Effector memory CD4-positive, alpha-beta T cell (primary cell): ENCODE results near the gene TARDBP.
"Not testable (repeated sequence)": the region's sequence is repeated elsewhere in the genome, so short reads cannot be mapped to it uniquely, and the experiment has no call there.

Experiments used
- DNase-seq, 3 donors: peaks; one replicate each; pipeline ENCODE4 v3.0.0-alpha.2; 2020
- H3K27ac ChIP-seq: 2 replicates; pipeline ENCODE4 v1.7.0; 2013; ENCODE audit warnings: mild to moderate bottlenecking, low read length, moderate library complexity; ENCODE audit not compliant: insufficient read depth, poor library complexity, severe bottlenecking
- H3K27me3 ChIP-seq: replicated peaks from 2 replicates; pipeline ENCODE4 v1.7.0; 2013; ENCODE audit warnings: mild to moderate bottlenecking, low read length; ENCODE audit not compliant: insufficient read depth, control insufficient read depth, poor library complexity, severe bottlenecking
- H3K36me3 ChIP-seq: 2 replicates; pipeline ENCODE4 v1.7.0; 2013; ENCODE audit warnings: mild to moderate bottlenecking, low read length, moderate library complexity; ENCODE audit not compliant: control insufficient read depth, insufficient read depth
- H3K4me1 ChIP-seq: 2 replicates; pipeline ENCODE4 v1.7.0; 2013; ENCODE audit warnings: low read length, mild to moderate bottlenecking; ENCODE audit not compliant: control insufficient read depth, insufficient read depth, poor library complexity, severe bottlenecking
- H3K4me3 ChIP-seq: 2 replicates; pipeline ENCODE4 v1.7.0; 2013; ENCODE audit warnings: low read length, low read depth, mild to moderate bottlenecking; ENCODE audit not compliant: insufficient read depth, poor library complexity, severe bottlenecking
- H3K9me3 ChIP-seq: 2 replicates; pipeline ENCODE4 v1.7.0; 2013; ENCODE audit warnings: mild to moderate bottlenecking, low read length, moderate library complexity; ENCODE audit not compliant: control insufficient read depth

Gene TARDBP

DNA sequence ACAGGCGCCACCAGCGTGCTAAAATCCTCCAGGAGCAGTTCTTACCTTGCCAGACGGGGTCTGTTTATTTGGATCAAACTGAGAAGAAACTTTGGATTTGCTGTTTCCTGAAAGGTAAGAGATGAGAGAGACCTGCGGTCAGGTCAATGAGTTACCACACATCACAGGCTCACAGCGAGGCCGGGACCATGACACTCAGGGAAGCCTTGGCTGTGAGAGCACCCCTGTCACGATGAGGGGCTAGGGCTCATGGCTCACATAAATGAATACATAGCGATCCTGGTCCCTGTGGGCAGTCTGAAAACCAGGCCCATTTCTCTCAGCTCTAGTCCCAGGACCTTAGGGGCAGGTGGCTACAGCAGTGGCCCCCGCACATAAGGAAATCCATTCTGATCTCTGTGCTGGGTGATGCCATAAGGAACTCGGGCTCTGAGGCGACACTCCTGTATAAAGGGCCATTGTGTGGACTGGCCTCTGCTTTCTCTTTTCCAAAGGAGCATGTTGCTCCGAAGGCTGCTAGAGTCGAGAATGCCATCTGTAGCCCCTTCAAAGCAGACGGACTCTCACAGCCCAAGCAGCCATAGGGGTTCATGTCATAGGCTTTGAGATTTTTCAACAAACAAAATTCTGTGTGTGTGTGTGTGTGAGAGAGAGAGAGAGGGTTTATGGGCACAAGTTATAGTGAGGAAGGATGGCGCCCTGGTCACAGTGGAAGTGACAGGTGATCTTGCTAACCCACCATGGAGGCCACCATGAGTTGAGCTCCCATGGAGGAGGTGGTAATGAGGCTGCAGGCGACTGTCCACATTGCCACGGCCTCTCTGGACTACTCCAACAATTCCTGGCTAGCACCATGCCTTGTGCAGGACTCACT lies 56.4 kb downstream of the TARDBP start:
- no peaks in the 10 kb centered on the region for H3K27me3 ChIP-seq
- peaks cover 78% of the 10 kb centered on the region for H3K36me3 ChIP-seq
- H3K27ac ChIP-seq: no peak overlapping the region
- DNase-seq: no peak
- H3K9me3 ChIP-seq: no peaks in the 10 kb centered on the region
- no peaks in the 10 kb centered on the region for H3K4me1 ChIP-seq
- no peak overlapping the region for H3K4me3 ChIP-seq

DNA sequence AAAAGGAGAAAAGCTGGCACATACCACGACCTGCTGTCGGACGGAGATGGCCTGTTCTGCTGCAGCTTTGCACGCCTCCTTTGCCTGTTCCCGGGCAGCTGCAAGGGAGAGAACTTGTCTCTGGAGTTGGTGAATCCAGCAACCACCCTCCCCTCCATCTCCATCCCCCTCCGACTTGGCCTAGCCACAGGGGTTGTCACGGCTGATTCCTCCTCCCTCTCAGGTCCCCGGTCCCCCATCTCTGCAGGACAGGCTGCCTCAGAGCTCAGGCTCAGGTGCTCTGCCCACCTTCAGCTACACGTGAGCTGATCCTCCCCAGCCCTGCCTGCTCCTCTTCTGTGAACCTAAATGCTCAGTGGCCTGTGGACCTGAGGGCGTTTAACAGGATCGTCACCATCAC lies 58.4 kb downstream of the TARDBP start:
- no peak overlapping the region for H3K27ac ChIP-seq
- DNase-seq: no peak
- no peak overlapping the region for H3K4me3 ChIP-seq
- H3K4me1 ChIP-seq: no peaks in the 10 kb centered on the region
- no peaks in the 10 kb centered on the region for H3K27me3 ChIP-seq
- H3K36me3 ChIP-seq: peaks cover 86% of the 10 kb centered on the region
- no peaks in the 10 kb centered on the region for H3K9me3 ChIP-seq

DNA sequence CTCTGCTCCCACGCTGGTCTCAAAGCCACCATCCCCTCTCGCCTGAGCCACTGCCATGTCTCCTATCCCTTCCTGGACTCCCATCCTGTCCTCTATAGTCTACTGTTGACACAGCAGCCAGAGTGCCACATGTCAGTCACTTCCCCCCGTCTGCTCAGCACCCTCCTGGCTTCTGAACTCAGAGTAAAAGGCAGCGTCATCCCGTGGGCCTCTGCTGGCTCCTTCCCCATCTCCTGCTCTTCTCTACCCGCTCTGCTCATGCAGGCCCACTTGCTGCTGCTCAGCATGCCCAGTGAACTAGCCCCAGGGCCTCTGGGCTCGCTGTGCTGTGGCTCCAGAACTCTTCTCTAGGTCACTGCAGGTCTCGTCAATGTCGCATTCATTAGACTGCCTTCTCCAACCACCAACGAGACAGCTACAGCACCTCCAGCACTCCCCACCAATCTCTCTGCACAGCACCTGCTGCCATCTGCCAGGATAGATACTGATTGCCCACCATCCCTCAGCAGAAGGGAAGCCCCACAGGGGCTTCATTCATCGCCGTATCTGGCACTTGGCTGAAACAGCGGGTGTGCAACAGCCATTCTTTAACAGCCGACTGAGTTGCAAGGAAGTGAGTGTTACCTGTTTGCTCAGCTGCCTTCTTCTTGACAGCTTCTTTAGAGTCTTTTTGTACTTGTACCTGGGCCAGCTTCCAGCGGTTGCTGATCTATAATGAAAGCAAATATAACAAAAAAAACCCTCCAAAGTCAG lies 59.2 kb downstream of the TARDBP start:
- no peak for DNase-seq
- no peaks in the 10 kb centered on the region for H3K4me1 ChIP-seq
- H3K9me3 ChIP-seq: no peaks in the 10 kb centered on the region
- H3K27me3 ChIP-seq: no peaks in the 10 kb centered on the region
- H3K27ac ChIP-seq: no peak overlapping the region
- H3K4me3 ChIP-seq: no peak overlapping the region
- H3K36me3 ChIP-seq: peaks cover 87% of the 10 kb centered on the region

DNA sequence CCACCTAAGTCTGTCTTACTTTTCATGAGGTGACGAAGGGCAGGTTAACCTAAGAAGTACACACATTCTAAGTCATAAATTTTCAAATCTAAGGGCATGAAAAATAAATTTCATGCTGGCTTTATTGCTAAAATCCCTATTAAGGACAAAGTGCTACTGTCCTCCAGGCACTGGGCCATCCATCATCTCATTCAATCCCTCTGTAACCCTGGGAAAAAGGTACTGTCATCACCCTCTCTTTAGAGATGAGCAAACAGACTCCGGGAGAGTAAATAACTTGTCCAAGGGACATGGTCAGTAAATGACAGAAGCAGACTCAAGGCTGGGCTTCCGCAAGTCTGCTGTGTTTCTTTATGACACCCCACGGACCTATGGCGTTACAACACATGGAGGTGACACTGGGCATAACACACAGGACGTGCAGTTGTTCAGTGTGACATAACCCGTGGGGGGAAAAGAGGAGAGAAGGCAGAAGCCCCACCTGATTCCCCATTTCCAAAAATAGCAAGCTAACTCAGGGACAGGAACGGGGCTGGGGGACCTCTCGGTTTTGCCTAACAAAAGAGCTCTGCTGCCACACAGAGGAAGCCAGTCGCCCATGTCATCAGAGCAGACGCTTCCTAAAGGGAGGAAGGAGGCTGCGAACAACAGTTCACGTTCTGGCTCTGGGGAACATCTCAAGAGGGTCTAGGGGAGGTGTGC lies 59.9 kb downstream of the TARDBP start:
- peaks cover 93% of the 10 kb centered on the region for H3K36me3 ChIP-seq
- H3K9me3 ChIP-seq: no peaks in the 10 kb centered on the region
- H3K27ac ChIP-seq: no peak overlapping the region
- no peak overlapping the region for H3K4me3 ChIP-seq
- no peak for DNase-seq
- no peaks in the 10 kb centered on the region for H3K4me1 ChIP-seq
- H3K27me3 ChIP-seq: no peaks in the 10 kb centered on the region

DNA sequence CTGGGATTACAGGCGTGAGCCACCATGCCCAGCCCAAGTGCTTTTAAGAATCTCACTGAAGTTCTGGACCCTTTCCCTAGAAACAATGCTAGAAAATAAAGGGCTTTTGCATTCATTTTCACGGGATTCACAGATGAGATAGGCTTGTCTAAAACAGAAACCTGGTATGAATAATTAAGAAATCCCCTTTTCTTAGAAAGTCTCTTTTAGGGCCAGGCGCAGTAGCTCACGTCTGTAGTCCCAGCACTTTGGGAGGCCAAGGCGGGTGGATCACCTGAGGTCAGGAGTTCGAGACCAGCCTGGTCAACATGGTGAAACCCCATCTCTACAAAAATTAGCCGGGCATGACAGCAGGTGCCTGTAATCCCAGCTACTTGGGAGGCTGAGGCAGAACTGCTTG lies 60.9 kb downstream of the TARDBP start:
- H3K4me1 ChIP-seq, DNase-seq, H3K4me3 ChIP-seq, H3K9me3 ChIP-seq, H3K27me3 ChIP-seq, H3K27ac ChIP-seq: not testable (repeated sequence)
- H3K36me3 ChIP-seq: peaks cover 89% of the 10 kb centered on the region
